Testis (tissue), 3 donors: Measurements from ENCODE around the gene IL16. TPM values are rescaled to one million over a fixed set of nuclear protein-coding genes. Genes with fewer than 3 reads are reported as not detected.
"Not testable (repeated sequence)": the region's sequence is repeated elsewhere in the genome, so short reads cannot be mapped to it uniquely, and the experiment has no call there.

ENCODE experiments used
- DNase-seq: peaks from one replicate; pipeline ENCODE4 v3.0.0-alpha.2; 2019
- H3K27ac ChIP-seq, 2 donors: fragments of 200-600 bp; sonication (generic); one replicate each; pipeline ENCODE4 v1.5.1; 2019
- H3K27me3 ChIP-seq: fragments of 200-600 bp; sonication (generic); one replicate; pipeline ENCODE4 v1.5.1; 2019
- H3K36me3 ChIP-seq: fragments of 200-600 bp; sonication (generic); one replicate; pipeline ENCODE4 v1.5.1; 2017; ENCODE audit warnings: low read depth; ENCODE audit errors: missing control alignments
- H3K4me1 ChIP-seq: fragments of 200-600 bp; sonication (generic); one replicate; pipeline ENCODE4 v1.5.1; 2019
- H3K4me3 ChIP-seq, 2 donors: fragments of 200-600 bp; sonication (generic); one replicate each; pipeline ENCODE4 v1.5.1; 2017 to 2019
- H3K9me3 ChIP-seq: fragments of 200-600 bp; sonication (generic); one replicate; pipeline ENCODE4 v1.5.1; 2017
- CTCF ChIP-seq, 3 experiments: fragments of 450-650 bp in 2 of 3; fragments of 200-600 bp in 1 of 3; sonication (generic) in 1 of 3; IDR thresholded peaks; one replicate each; pipeline ENCODE4 v1.5.1; 2016 to 2019; ENCODE audit warnings: antibody characterized with exemption in 3 of 3, mild to moderate bottlenecking in 2 of 3, moderate library complexity in 1 of 3
- POLR2A ChIP-seq: fragments of 450-650 bp; IDR thresholded peaks from one replicate; pipeline ENCODE4 v1.6.1; 2017; ENCODE audit warnings: antibody characterized with exemption, mild to moderate bottlenecking, moderate library complexity
- whole genome bisulfite sequencing, 2 donors: methylation state at CpG; one replicate each; pipeline ENCODE4 v1.1.5; 2018; 5-methylcytosine and 5-hydroxymethylcytosine counted together
- intact Hi-C: fragments of 100-400 bp; cut with DNase I; formaldehyde crosslinking; loops from one replicate; pipeline ENCODE4 v1.15.1; 2023; ENCODE audit warnings: low total_unique reads
- polyA plus RNA-seq: library from polyadenylated mRNA; stranded (reverse); fragments of 350-450 nt; fragmentation: Illumina TruSeq; extraction: RNeasy Lipid Tissue Mini Kit (QIAGEN cat#74804); gene quantifications from one replicate; pipeline ENCODE4 v1.2.3, GENCODE V29; 2014; ENCODE audit warnings: low read depth, low replicate concordance; ENCODE audit not compliant: insufficient read depth
- total RNA-seq, 2 donors: library from RNA; depleted of rRNA; stranded (reverse); fragments of >200 nt; gene quantifications; one replicate each; pipeline ENCODE4 v1.2.3, GENCODE V29; 2016

Gene IL16
- total and polyA plus RNA-seq, 3 donors from 2014 or later = 13.1 to 17.6 (median 14.9) TPM

DNA sequence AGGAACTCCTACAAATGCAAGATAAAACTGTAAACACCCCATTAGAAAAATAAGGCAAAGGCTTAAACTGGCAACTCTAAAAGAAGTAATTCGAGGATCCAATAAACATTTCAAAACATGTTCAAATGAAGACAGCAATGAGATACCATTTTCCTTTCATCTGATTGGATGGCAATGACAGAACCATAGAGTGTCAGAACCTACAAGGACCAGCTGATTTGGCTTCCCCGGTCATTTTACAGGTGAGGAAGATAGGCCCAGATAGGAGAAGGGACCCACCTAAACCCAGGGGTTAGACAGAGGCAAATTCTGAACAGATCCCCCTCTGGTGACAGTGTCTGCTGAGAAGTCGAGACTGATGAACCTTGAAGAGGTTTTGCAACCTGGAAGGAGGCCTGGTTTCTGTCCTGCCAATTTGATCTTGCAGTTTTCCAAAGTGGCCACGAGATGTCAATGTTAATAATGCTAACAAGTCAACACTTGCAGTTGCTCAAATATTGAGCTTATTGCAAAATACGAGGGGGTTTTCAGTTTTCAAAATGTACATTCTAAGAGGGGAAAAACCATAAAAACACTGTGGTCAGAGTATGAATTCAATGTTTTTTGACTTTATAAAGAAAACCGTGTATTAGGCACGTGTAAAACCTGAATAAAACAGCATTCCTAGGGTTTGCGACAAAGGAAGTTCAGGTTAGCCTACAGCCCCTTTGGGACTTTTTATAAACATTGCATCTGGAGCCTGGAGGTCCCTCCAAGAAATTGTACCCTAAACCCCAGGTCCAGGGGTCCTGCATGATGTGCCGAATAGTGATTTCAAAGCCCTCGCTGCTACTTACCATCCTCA, 41.1 kb upstream of the IL16 start:
- no peaks in the 10 kb centered on the region for H3K9me3 ChIP-seq
- no peak overlapping the region for H3K4me3 ChIP-seq
- H3K27ac ChIP-seq = no peak overlapping the region
- TF ChIP-seq CTCF (IDR thresholded peaks at IDR 0.05) = peak; percentile 44 to 57 (median 55)
- TF ChIP-seq POLR2A = no peak
- intact Hi-C loops = loop anchor here (10.0 kb wide), 1 partner anchor 109 kb away; no protein-coding TSS in a partner anchor
- no peaks in the 10 kb centered on the region for H3K36me3 ChIP-seq
- no peaks in the 10 kb centered on the region for H3K27me3 ChIP-seq
- DNase-seq = peak; percentile 62
- peaks cover 5% of the 10 kb centered on the region for H3K4me1 ChIP-seq
- 47 to 57% methylated on average over 10 of the region's 10 CpGs for WGBS, 2 donors

GRCh38 chr15:81156324-81156723, 40.4 kb upstream of the IL16 start:
- Histone ChIP-seq H3K27ac (no peak overlapping the region), H3K4me3 (no peak overlapping the region), H3K9me3 (no peaks in the 10 kb centered on the region), H3K36me3 (no peaks in the 10 kb centered on the region), H3K27me3 (no peaks in the 10 kb centered on the region), H3K4me1 (peaks cover 13% of the 10 kb centered on the region)
- no peak for DNase-seq
- TF ChIP-seq CTCF (IDR thresholded peaks at IDR 0.05) (no peak), POLR2A (no peak)
- intact Hi-C loops = loop anchor here (10.0 kb wide), 1 partner anchor 108 kb away; no protein-coding TSS in a partner anchor
- 93 to 98% methylated on average over 3 of the region's 3 CpGs for WGBS, 2 donors

- H3K36me3 ChIP-seq = no peaks in the 10 kb centered on the region
- WGBS, 2 donors = 64 to 78% methylated on average over 5 of the region's 5 CpGs
- TF ChIP-seq POLR2A (no peak), CTCF (IDR thresholded peaks at IDR 0.05) (no peak)
- no peak for DNase-seq
- peaks cover 20% of the 10 kb centered on the region for H3K4me1 ChIP-seq
- H3K4me3 ChIP-seq = no peak overlapping the region
- intact Hi-C loops = loop anchor here (10.0 kb wide), 1 partner anchor 107 kb away; no protein-coding TSS in a partner anchor
- no peak overlapping the region for H3K27ac ChIP-seq
- no peaks in the 10 kb centered on the region for H3K9me3 ChIP-seq
- no peaks in the 10 kb centered on the region for H3K27me3 ChIP-seq
These were observed 39.3 kb upstream of the IL16 start for GRCh38 chr15:81157195-81157938.

GRCh38 chr15:81157939-81158223, 38.8 kb upstream of the IL16 start:
- peaks cover 20% of the 10 kb centered on the region for H3K4me1 ChIP-seq
- intact Hi-C loops = loop anchor here (10.0 kb wide), 1 partner anchor 107 kb away; no protein-coding TSS in a partner anchor

DNA sequence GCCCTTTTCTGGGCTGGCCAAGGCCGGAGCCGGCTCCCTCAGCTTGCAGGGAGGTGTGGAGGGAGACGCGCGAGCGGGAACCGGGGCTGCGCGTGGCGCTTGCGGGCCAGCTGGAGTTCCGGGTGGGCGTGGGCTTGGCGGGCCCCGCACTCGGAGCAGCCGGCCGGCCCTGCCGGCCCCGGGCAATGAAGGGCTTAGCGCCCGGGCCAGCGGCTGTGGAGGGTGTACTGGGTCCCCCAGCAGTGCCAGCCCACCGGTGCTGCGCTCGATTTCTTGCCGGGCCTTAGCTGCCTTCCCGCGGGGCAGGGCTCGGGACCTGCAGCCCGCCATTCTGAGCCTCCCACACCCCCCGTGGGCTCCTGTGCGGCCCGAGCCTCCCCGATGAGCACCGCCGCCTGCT, 38.1 kb upstream of the IL16 start:
- not testable (repeated sequence) for DNase-seq, H3K36me3 ChIP-seq, H3K27me3 ChIP-seq, H3K9me3 ChIP-seq, H3K27ac ChIP-seq
- intact Hi-C loops = loop anchor here (10.0 kb wide), 1 partner anchor 106 kb away; no protein-coding TSS in a partner anchor
- peaks cover 20% of the 10 kb centered on the region for H3K4me1 ChIP-seq
- H3K4me3 ChIP-seq = peak overlapping the region in 1 of 2 donors; percentile 23
- WGBS, 2 donors = 60 to 69% methylated on average over 1 to 37 of the region's 37 CpGs

More at GRCh38 chr15:81157939-81158223, 38.8 kb upstream of the IL16 start:
- 83 to 92% methylated on average over 2 of the region's 2 CpGs for WGBS, 2 donors
- Histone ChIP-seq H3K4me3 (no peak overlapping the region), H3K9me3 (no peaks in the 10 kb centered on the region), H3K27ac (no peak overlapping the region), H3K27me3 (no peaks in the 10 kb centered on the region), H3K36me3 (no peaks in the 10 kb centered on the region)
- TF ChIP-seq POLR2A (no peak), CTCF (IDR thresholded peaks at IDR 0.05) (no peak)
- DNase-seq = no peak
